DMS53 treated with DMSO at 0.1 percent for 48 hours (cell line): Measurements from ENCODE around the gene ST3GAL3.

Source experiments
- DNase-seq: peaks from one replicate; lab custom pipeline; 2025; ENCODE audit not compliant: unreplicated experiment; lab: John Stamatoyannopoulos, UW

The ST3GAL3 gene

GRCh38 chr1:43957407-43958040, 250.2 kb downstream of the ST3GAL3 start:
- DNase-seq, result no peak

GRCh38 chr1:43958351-43959255, 251.3 kb downstream of the ST3GAL3 start:
- DNase-seq, result no peak

DNA sequence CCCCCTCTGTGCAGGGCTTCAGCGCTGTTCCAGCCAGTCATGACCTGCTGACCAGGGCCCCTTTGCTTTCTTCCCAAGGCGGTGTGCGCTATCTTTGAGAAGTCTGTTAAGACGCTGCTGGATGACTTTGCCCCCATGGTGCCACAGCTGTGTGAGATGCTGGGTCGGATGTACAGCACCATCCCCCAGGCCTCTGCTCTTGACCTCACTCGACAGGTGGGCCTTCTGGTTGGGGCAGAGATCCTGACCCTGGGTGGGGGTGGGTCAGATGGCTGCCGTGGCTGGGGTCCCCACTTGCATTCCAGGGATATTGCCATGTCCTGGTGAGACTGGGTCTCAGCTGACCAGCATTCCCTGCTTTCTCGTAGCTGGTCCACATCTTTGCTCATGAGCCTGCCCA, 253.5 kb downstream of the ST3GAL3 start:
- no peak for DNase-seq

- DNase-seq, result no peak
These were observed 254.4 kb downstream of the ST3GAL3 start for GRCh38 chr1:43961692-43962091.

- DNase-seq, result no peak
These were observed 255.0 kb downstream of the ST3GAL3 start for GRCh38 chr1:43962324-43962723.

GRCh38 chr1:43963006-43963405, 255.7 kb downstream of the ST3GAL3 start:
- DNase-seq, result no peak

- no peak for DNase-seq
These were observed 256.6 kb downstream of the ST3GAL3 start for GRCh38 chr1:43963890-43964289.

DNA sequence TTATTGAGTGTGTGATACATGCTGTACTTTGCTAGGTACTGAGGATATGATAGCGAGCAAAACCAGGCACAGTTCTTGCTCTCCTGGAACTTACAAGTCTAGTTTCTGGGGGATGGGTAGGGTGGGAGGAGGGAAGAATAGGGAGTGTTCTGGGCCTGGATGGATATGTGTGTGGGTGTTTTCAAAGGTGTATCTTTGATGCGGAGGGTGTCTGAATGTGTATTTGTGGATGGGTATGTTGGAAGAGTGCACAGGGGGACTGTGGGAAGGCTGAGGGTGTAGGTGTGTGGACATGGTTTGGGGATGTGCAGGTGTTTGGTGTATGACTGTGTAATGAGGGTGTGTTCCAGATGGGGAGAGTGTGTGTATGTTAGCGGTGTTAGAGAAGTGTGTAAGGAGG, 258.0 kb downstream of the ST3GAL3 start:
- no peak for DNase-seq

GRCh38 chr1:43968348-43968948, 261.1 kb downstream of the ST3GAL3 start:
- DNase-seq, result no peak

- no peak for DNase-seq
These were observed 262.0 kb downstream of the ST3GAL3 start for GRCh38 chr1:43969416-43969745.

GRCh38 chr1:43969746-43970466, 262.6 kb downstream of the ST3GAL3 start, which contains the start of gene DPH2:
Gene DPH2, plus strand, starts transcription at chr1:43970010. Its CDS starts 166 bp downstream, at chr1:43970176.
- DNase-seq, result peak; percentile 94

DNA sequence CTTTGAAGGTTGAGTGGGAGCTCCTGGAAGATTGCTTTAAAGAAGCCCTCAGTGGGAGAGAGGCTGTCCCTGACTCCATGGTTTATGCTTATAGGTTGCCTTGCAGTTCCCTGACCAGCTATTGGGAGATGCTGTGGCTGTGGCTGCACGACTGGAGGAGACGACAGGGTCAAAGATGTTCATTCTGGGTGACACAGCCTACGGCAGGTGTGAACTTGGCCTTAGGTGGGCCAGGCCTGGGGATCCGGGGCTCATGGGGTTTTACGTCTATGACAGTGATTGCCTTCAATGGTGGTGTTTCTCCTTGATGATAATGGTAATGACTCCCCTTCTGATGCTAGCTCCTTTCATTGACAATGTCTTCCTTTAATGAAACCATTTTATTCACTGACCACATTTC, 263.2 kb downstream of the ST3GAL3 start:
- no peak for DNase-seq

DNA sequence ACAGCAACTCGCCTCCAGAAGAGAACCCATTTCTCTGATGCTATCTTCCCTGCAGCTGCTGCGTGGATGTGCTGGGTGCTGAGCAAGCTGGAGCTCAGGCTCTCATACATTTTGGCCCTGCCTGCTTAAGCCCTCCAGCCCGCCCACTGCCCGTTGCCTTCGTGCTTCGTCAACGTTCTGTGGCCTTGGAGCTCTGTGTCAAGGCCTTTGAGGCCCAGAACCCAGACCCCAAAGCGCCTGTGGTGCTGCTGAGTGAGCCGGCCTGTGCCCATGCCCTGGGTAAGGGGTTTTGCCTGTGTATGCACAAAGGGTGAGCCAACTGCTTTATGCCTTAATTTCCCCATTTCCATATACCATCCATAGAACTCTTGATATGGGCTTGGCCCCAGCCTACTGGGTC, 263.6 kb downstream of the ST3GAL3 start:
- DNase-seq, result no peak

DNA sequence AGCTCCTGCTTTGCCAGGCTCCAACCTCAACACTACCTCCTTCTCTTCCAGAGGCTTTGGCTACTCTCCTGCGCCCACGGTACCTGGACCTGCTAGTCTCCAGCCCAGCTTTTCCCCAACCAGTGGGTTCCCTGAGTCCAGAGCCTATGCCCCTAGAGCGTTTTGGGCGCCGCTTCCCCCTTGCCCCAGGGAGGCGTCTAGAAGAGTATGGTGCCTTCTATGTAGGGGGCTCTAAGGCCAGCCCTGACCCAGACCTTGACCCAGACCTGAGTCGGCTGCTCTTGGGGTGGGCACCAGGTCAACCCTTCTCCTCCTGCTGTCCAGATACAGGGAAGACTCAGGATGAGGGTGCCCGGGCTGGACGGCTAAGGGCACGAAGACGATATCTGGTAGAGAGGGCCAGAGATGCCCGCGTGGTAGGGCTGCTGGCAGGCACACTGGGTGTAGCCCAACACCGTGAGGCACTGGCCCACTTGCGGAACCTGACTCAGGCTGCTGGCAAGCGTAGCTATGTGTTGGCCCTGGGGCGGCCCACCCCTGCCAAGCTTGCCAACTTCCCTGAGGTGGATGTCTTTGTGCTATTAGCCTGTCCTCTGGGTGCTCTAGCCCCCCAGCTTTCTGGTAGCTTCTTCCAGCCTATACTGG, 264.1 kb downstream of the ST3GAL3 start:
- DNase-seq, result no peak

- DNase-seq, result peak; percentile 48
These were observed 266.7 kb downstream of the ST3GAL3 start for GRCh38 chr1:43973981-43974442.

DNA sequence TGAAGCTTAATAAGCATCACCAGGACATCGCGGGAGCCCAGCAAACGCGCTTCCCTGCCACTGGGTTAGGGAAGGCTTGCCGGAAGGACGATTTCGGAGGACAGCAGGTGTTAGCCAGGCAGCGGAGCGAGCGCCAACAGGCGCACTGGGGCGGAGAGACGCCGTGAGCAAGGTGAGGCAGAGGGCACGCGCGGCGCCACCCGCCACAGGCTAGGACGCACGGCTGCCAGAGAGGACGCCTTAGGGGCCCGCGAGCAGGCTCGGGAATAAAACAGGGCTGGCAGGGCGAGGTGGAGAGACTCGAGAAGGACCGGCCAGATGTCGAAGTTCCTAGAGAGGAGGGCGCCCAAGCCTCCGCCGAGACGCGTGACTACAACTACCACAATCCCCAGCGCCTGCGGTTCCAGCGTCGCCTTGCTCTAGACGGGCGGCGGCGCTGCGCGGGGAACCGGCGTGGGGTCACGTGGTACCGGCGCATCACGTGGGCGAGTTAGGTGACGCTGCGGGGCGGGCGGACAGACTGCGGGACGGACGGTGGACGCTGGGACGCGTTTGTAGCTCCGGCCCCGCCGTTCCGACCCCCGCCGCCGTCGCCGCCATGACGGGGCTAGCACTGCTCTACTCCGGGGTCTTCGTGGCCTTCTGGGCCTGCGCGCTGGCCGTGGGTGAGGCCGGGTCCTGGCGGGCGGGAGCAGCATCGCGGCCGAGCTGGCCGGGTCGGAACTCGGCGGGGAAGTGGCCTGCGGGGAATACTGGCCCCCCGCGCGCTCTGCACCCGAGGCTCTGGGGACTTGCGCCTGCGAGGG, 267.3 kb downstream of the ST3GAL3 start, which contains the start of gene ATP6V0B:
Gene ATP6V0B, plus strand, starts transcription at position 518 of the 806 bp plus-strand sequence. Its CDS starts 81 bp downstream, at position 599.
- DNase-seq, result peak; percentile 90

GRCh38 chr1:43975249-43975961, 268.1 kb downstream of the ST3GAL3 start:
- DNase-seq, result no peak

- DNase-seq, result no peak
These were observed 268.7 kb downstream of the ST3GAL3 start for GRCh38 chr1:43976045-43976444.

DNA sequence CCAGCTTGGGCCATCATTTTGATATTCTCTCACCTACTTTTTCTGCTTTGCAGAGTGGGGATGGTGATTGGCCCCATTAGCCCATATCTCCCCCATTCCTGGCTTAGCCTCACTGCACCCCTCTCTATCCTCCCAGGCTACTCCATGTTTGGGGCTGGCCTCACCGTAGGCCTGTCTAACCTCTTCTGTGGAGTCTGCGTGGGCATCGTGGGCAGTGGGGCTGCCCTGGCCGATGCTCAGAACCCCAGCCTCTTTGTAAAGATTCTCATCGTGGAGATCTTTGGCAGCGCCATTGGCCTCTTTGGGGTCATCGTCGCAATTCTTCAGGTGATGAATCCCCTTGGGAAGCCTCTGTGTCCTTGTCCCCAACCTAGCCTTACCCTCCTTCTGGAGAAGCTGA, 269.6 kb downstream of the ST3GAL3 start:
- DNase-seq, result no peak
